ENCODE results near the gene THADA.

Gene THADA

DNA sequence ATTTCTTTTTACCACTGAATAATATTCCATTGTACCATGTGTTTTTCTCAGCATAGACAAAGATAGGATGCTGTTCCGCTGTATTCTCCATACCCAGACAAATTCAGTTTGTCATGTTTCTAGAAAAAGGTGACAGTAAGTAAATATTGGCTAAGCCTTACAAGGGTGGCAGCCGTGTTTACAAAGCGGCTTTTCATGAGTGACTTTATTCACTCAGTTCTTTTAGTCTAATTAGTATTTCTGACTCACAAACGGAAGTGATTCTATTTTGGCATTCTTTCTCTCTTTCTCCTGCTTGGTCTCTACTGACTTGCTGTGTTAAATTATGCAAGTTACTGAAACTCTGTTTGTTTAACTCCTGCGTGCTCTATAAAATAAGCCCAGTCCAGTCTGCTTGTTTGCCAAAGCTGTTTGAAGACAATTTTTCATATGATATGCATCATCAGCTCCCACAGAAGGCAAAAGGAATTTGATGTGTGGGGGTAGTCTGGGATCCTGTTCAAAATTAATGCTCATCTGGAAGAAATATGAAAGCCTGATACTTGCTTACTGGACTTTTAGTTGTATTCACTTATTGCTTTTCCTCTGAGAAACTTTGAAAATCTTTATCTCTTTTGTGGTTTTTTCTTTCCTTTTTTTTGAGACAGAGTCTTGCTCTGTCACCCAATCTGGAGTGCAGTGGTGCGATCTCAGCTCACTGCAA is 38.9 kb upstream of the THADA start:
- Mint-ChIP-seq H3K27me3 (ENCODE audit: low read depth, poor library complexity) (peaks cover 53% of the 10 kb centered on the region), H3K9me3 (peaks cover 9% of the 10 kb centered on the region), H3K4me1 (peaks cover 37% of the 10 kb centered on the region), H3K27ac (no peak overlapping the region), H3K36me3 (ENCODE audit: low read depth) (peaks cover 4% of the 10 kb centered on the region), H3K4me3 (no peak overlapping the region)
- no peak for DNase-seq
- TF ChIP-seq, protein P1, sequence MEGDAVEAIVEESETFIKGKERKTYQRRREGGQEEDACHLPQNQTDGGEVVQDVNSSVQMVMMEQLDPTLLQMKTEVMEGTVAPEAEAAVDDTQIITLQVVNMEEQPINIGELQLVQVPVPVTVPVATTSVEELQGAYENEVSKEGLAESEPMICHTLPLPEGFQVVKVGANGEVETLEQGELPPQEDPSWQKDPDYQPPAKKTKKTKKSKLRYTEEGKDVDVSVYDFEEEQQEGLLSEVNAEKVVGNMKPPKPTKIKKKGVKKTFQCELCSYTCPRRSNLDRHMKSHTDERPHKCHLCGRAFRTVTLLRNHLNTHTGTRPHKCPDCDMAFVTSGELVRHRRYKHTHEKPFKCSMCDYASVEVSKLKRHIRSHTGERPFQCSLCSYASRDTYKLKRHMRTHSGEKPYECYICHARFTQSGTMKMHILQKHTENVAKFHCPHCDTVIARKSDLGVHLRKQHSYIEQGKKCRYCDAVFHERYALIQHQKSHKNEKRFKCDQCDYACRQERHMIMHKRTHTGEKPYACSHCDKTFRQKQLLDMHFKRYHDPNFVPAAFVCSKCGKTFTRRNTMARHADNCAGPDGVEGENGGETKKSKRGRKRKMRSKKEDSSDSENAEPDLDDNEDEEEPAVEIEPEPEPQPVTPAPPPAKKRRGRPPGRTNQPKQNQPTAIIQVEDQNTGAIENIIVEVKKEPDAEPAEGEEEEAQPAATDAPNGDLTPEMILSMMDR (IDR thresholded peaks at IDR 0.05), result no peak

DNA sequence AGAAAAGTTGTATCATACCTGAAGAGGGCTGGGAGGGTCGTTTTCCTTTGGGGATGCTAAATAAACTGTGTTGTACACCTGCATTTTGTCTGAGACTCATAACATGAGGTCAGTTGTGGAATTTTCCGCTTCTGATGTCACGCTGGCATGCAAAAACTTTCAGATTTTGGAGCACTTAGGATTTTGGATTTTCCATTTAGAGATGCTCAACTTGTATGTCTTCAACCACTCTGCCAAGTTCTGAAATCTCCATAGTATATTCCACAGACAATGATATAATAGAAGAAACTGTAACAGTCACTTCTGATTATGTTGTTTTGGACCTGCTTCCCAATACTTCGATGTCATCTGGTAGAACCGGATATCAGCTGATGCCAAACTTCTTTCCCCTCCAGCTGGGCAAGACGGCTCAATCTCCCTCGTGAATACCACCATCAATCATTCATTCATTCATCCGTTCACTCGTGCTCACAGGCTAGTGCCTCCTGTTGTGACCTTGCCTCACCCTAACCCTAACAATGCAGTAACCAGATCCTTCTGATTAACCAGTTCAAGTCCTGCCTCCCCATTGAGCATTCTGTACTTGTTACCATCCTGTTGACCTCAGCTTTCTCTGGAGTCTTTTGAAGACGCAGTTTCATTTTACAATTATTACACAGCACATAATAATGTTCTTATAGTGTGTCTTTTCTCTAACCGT is 35.9 kb upstream of the THADA start:
- peaks cover 38% of the 10 kb centered on the region for H3K27me3 Mint-ChIP-seq (ENCODE audit: low read depth, poor library complexity)
- peaks cover 4% of the 10 kb centered on the region for H3K9me3 Mint-ChIP-seq
- no peak overlapping the region for H3K4me3 Mint-ChIP-seq
- TF ChIP-seq, protein P1 (IDR thresholded peaks at IDR 0.05), result no peak
- DNase-seq, result no peak
- H3K27ac Mint-ChIP-seq, result no peak overlapping the region
- peaks cover 32% of the 10 kb centered on the region for H3K4me1 Mint-ChIP-seq
- H3K36me3 Mint-ChIP-seq (ENCODE audit: low read depth), result no peaks in the 10 kb centered on the region

DNA sequence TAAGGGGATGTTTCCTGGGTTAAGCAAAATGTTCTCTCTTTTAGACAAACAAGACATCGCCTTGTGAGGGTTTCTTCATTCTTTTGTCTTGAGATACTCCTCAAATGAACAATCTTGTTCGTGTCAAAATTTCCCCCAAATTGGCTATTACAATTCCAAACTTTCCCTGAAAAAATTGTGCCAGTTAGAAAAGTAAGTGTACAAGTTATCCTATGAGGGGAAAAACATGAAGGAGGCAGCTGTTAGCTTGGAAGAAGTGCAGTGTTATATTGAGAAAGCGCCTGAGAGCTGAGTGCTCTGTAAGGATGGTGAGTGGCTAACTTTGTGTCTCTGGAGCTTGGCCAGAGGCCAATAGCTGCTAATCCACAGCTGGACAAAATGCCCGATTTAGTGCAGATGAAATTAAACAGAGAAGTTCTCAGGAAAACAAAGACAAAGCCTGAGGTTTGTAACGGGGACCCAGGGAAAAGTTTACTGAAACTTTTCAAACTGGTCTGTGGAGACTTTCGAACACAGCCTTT is 27.2 kb upstream of the THADA start:
- H3K4me3 Mint-ChIP-seq, result no peak overlapping the region
- TF ChIP-seq, protein P1 (IDR thresholded peaks at IDR 0.05), result no peak
- no peak for DNase-seq
- peaks cover 4% of the 10 kb centered on the region for H3K9me3 Mint-ChIP-seq
- no peak overlapping the region for H3K27ac Mint-ChIP-seq
- peaks cover 7% of the 10 kb centered on the region for H3K27me3 Mint-ChIP-seq (ENCODE audit: low read depth, poor library complexity)
- H3K36me3 Mint-ChIP-seq (ENCODE audit: low read depth), result no peaks in the 10 kb centered on the region
- no peaks in the 10 kb centered on the region for H3K4me1 Mint-ChIP-seq

DNA sequence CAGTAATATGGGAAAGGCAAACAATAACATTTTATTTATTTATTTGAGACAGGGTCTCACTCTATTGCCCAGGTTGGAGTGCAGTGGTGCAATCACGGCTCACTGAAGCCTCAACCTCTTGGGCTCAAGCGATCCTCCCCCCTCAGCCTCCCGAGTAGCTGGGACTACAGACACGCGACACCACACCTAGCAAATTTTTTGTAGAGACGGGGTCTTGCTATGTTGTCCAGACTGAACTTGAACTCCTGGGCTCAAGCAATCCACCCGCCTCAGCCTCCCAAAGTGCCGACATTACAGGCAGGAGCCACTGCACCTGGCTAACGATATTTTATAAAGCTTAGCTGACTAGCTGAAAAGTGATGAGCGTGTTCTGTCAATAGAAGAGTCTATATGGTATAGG is 23.7 kb upstream of the THADA start:
- Mint-ChIP-seq H3K27me3 (ENCODE audit: low read depth, poor library complexity) (peaks cover 14% of the 10 kb centered on the region), H3K27ac (no peak overlapping the region), H3K4me1 (no peaks in the 10 kb centered on the region), H3K9me3 (no peaks in the 10 kb centered on the region), H3K36me3 (ENCODE audit: low read depth) (no peaks in the 10 kb centered on the region), H3K4me3 (no peak overlapping the region)
- DNase-seq, result no peak
- TF ChIP-seq, protein P1 (IDR thresholded peaks at IDR 0.05), result no peak

DNA sequence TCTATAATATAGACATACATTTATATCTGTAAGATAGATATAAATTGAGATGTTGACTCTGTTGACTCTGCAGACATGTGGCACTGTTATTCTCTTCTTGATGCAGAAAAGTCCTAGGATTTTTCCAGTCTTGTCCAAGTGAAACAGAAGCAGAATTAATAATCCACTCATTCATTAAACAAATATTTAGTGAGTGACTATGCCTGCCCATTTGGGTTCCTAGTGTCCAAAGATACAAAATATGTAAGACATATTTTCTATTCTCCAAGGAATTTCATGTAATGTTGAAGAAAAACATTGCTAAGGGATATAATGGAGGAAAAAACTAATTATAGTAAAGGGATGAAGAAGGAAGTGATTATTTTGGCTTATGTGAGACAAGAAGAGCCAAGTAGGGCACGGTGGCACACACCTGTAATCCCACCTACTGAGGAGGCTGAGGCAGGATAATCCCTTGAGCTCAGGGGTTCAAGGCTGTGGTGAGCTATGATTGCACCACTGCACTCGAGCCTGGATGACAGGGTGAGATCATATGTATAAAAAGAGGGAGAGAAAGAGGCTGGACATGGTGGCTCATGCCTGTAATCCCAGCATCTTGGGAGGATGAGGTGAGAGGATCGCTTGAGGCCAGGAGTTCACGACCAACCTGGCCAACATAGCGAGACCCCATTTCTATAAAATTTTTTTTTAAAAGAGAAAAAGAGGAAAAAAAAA is 21.3 kb upstream of the THADA start:
- H3K27me3 Mint-ChIP-seq (ENCODE audit: low read depth, poor library complexity), result peaks cover 9% of the 10 kb centered on the region
- no peaks in the 10 kb centered on the region for H3K36me3 Mint-ChIP-seq (ENCODE audit: low read depth)
- H3K27ac Mint-ChIP-seq, result no peak overlapping the region
- no peak for DNase-seq
- H3K9me3 Mint-ChIP-seq, result no peaks in the 10 kb centered on the region
- H3K4me3 Mint-ChIP-seq, result no peak overlapping the region
- peaks cover 18% of the 10 kb centered on the region for H3K4me1 Mint-ChIP-seq
- TF ChIP-seq, protein P1 (IDR thresholded peaks at IDR 0.05), result no peak
